K562 (cell line): Measurements from ENCODE around the gene LGI4. TPM values are rescaled to one million over a fixed set of nuclear protein-coding genes. Genes with fewer than 3 reads are reported as not detected.
A peak's percentile ranks its signal among the peaks of the same experiment; 100 is the strongest.

Experiments
- ARID1B ChIP-seq: fragments of 450-650 bp; IDR thresholded peaks from 2 replicates; pipeline ENCODE4 v1.6.1; 2016; ENCODE audit warnings: antibody characterized with exemption, mild to moderate bottlenecking, inconsistent platforms
- BCOR ChIP-seq: fragments of 450-650 bp; IDR thresholded peaks from 2 replicates; pipeline ENCODE4 v1.6.1; 2016
- BRD9 ChIP-seq: fragments of 450-650 bp; IDR thresholded peaks from 2 replicates; pipeline ENCODE4 v1.6.1; 2018; ENCODE audit warnings: low read depth; ENCODE audit not compliant: partially characterized antibody
- CXXC5 ChIP-seq: fragments of 250-450 bp; sonication (Bioruptor Pico); IDR thresholded peaks from 2 replicates; pipeline ENCODE4 v1.8.0; 2022; ENCODE audit warnings: inconsistent platforms, mild to moderate bottlenecking, moderate library complexity
- HDAC2 ChIP-seq: fragments of 450-650 bp; IDR thresholded peaks from 2 replicates; pipeline ENCODE4 v1.6.1; 2016; ENCODE audit warnings: mild to moderate bottlenecking
- HLTF ChIP-seq: fragments of 450-650 bp; IDR thresholded peaks from 2 replicates; pipeline ENCODE4 v1.6.1; 2016
- IRF2 ChIP-seq: sonication (generic); formaldehyde crosslinking; IDR thresholded peaks from 2 replicates; pipeline ENCODE4 v1.8.1; 2022; ENCODE audit warnings: mild to moderate bottlenecking, missing genetic modification reagents
- MCM7 ChIP-seq, 2 experiments: fragments of 450-650 bp; IDR thresholded peaks; 2 replicates each; pipeline ENCODE4 v1.6.1; 2016 to 2018
- NELFE ChIP-seq: IDR thresholded peaks from 2 replicates; pipeline ENCODE4 v1.6.1; 2011; ENCODE audit warnings: mild to moderate bottlenecking; ENCODE audit not compliant: insufficient read depth, insufficient read length
- OTX1 ChIP-seq: fragments of 450-650 bp; formaldehyde crosslinking; IDR thresholded peaks from 2 replicates; pipeline ENCODE4 v1.4.0; 2022; ENCODE audit warnings: mild to moderate bottlenecking
- PML ChIP-seq: IDR thresholded peaks from 2 replicates; pipeline ENCODE4 v1.6.1; 2012; ENCODE audit warnings: low read length, inconsistent platforms
- RCOR1 ChIP-seq, 2 experiments: IDR thresholded peaks; 2 replicates each; pipeline ENCODE4 v1.6.1; 2012; ENCODE audit warnings: low read depth in 2 of 2, low read length in 2 of 2, borderline replicate concordance in 1 of 2, improper control_type of control experiment in 1 of 2
- TAL1 ChIP-seq: fragments of 450-650 bp; IDR thresholded peaks from 2 replicates; pipeline ENCODE4 v1.6.1; 2016; ENCODE audit warnings: mild to moderate bottlenecking
- THRA ChIP-seq: fragments of 450-650 bp; IDR thresholded peaks from 2 replicates; pipeline ENCODE4 v1.6.1; 2017; ENCODE audit warnings: mild to moderate bottlenecking, moderate library complexity
- ZNF592 ChIP-seq: fragments of 450-650 bp; IDR thresholded peaks from 2 replicates; pipeline ENCODE4 v1.6.1; 2017; ENCODE audit warnings: antibody characterized with exemption, mild to moderate bottlenecking
- polyA plus RNA-seq, 8 experiments: library from polyadenylated mRNA; depleted of rRNA in 4 of 8; stranded (reverse) in 5 of 8; unstranded in 3 of 8; fragments of >200 nt; fragmentation: Nextera tagmentation in 2 of 8; fragmentation: Illumina TruSeq in 1 of 8; extraction: Ambion mirVana in 2 of 8; extraction: Trizol in 1 of 8; gene quantifications; 2 replicates each; pipeline versions ENCODE4 v1.2.1 to v1.2.3, GENCODE V29; 2011 to 2014; ENCODE audit warnings: inconsistent platforms in 1 of 8, missing spikeins in 1 of 8
- total RNA-seq, 7 experiments: library from RNA; depleted of rRNA in 6 of 7; stranded (reverse); fragments of >200 nt in 6 of 7; fragmentation: Illumina TruSeq in 2 of 7; extraction: Trizol in 2 of 7; gene quantifications; 2 replicates each; pipeline versions ENCODE4 v1.2.1 to v1.2.3, GENCODE V29; 2011 to 2021; ENCODE audit warnings: low replicate concordance in 1 of 7

The LGI4 gene
- total and polyA plus RNA-seq, 9 of the 15 experiments (the other 6 are each of a cell fraction or from before 2014, with no cell fraction given): 0.14 to 0.30 (median 0.24) TPM; not detected in 4

GRCh38 chr19:35105411-35106290 is 29.2 kb downstream of the LGI4 start (continued):
- TF ChIP-seq ZNF592 (no peak), OTX1 (CRISPR knock-in tag) (peak; percentile 11), THRA (no peak), NELFE (no peak), PML (no peak), HDAC2 (peak; percentile 54), RCOR1 (IDR thresholded peaks at IDR 0.05; ENCODE audit: borderline replicate concordance in 1 of 2, low read depth in 2 of 2, low read length in 2 of 2) (peak in 1 of 2 experiments; percentile 40; a peak in 1 of 4 replicates), MCM7 (IDR thresholded peaks at IDR 0.05) (peak in 1 of 2 experiments; percentile 67; a peak in 2 of 4 replicates), TAL1 (0 out of 2 replicates have a peak, but pooled peaks have one; percentile 4), BRD9 (peak; percentile 35), HLTF (peak; percentile 94), ARID1B (peak; percentile 35), IRF2 (no peak), CXXC5 (0 out of 2 replicates have a peak, but pooled peaks have one; percentile 14), BCOR (0 out of 2 replicates have a peak, but pooled peaks have one; percentile 22)
